H1 (cell line): ENCODE measurements around the gene HNRNPA1. TPM values are rescaled to one million over a fixed set of nuclear protein-coding genes. Genes with fewer than 3 reads are reported as not detected.

Experiments used
- CTCF ChIA-PET: fragments of 300-600 bp; sonication (Branson Sonifier 250); formaldehyde crosslinking; loops from one replicate; lab custom pipeline; 2021; ENCODE audit not compliant: partially characterized antibody; lab: Charles Lee
- POLR2A ChIA-PET: fragments of 300-600 bp; sonication (Branson Sonifier 250); formaldehyde crosslinking; loops from one replicate; lab custom pipeline; 2021; ENCODE audit warnings: inconsistent platforms; ENCODE audit not compliant: partially characterized antibody; lab: Charles Lee
- DNase-seq, 2 experiments: peaks; one replicate each; pipeline versions ENCODE4 v3.0.0 to v3.0.0-alpha.2; 2010 to 2022; ENCODE audit warnings: low spot score in 2 of 2, low read depth in 1 of 2, mixed read lengths in 1 of 2
- FAIRE-seq: peaks from 2 replicates; lab custom pipeline; 2011; peaks lifted over from hg19 to GRCh38; lab: Jason Lieb, UNC
- H2AFZ ChIP-seq: 2 replicates; pipeline ENCODE4 v1.8.1; 2012; ENCODE audit warnings: low read length, inconsistent platforms
- H2AK5ac ChIP-seq: 2 replicates; pipeline ENCODE4 v1.6.1; 2013; ENCODE audit warnings: low read depth, low read length
- H2BK120ac ChIP-seq: replicated peaks from 2 replicates; pipeline ENCODE3; 2013; ENCODE audit warnings: low read depth, low read length, inconsistent platforms
- H2BK12ac ChIP-seq: 2 replicates; pipeline ENCODE4 v1.6.1; 2013; ENCODE audit warnings: low read depth, low read length
- H2BK15ac ChIP-seq: 2 replicates; pipeline ENCODE4 v1.6.1; 2013; ENCODE audit warnings: low read length
- H2BK20ac ChIP-seq: 2 replicates; pipeline ENCODE4 v1.6.1; 2013; ENCODE audit warnings: low read length
- H2BK5ac ChIP-seq: 2 replicates; pipeline ENCODE4 v1.6.1; 2013; ENCODE audit warnings: low read depth, low read length
- H3K14ac ChIP-seq: 2 replicates; pipeline ENCODE4 v1.6.1; 2013; ENCODE audit warnings: inconsistent platforms; ENCODE audit not compliant: insufficient read length
- H3K18ac ChIP-seq: 2 replicates; pipeline ENCODE4 v1.6.1; 2013; ENCODE audit warnings: low read length; ENCODE audit errors: extremely low read depth
- H3K23ac ChIP-seq: 2 replicates; pipeline ENCODE4 v1.6.1; 2013; ENCODE audit warnings: inconsistent platforms; ENCODE audit not compliant: insufficient read length
- H3K23me2 ChIP-seq: 2 replicates; pipeline ENCODE4 v1.6.1; 2013; ENCODE audit warnings: low read depth, low read length
- H3K27ac ChIP-seq: 2 replicates; pipeline ENCODE4 v1.6.1; 2011; ENCODE audit warnings: low read depth, low read length, inconsistent platforms
- H3K27me3 ChIP-seq, 4 experiments: replicated peaks in 1 of 4; 1 replicate in 1 of 4; 2 replicates in 3 of 4; pipeline versions ENCODE4 v1.6.1 to v1.8.1; 2011 to 2013; ENCODE audit warnings: low read length in 3 of 4, mild to moderate bottlenecking in 3 of 4, inconsistent platforms in 2 of 4, mixed read lengths in 2 of 4, moderate library complexity in 1 of 4; ENCODE audit not compliant: control insufficient read depth in 3 of 4, insufficient read depth in 3 of 4; ENCODE audit errors: extremely low read depth in 1 of 4
- H3K36me3 ChIP-seq, 4 experiments: 2 replicates each; pipeline versions ENCODE4 v1.6.1 to v1.8.1; 2011 to 2013; ENCODE audit warnings: mild to moderate bottlenecking in 4 of 4, low read length in 3 of 4, moderate library complexity in 2 of 4, control low read depth in 1 of 4, inconsistent platforms in 1 of 4; ENCODE audit not compliant: insufficient read depth in 4 of 4, control insufficient read depth in 2 of 4
- H3K4ac ChIP-seq: replicated peaks from 2 replicates; pipeline ENCODE3; 2013; ENCODE audit warnings: low read length, low read depth, mixed read lengths, inconsistent platforms; ENCODE audit not compliant: insufficient read length
- H3K4me1 ChIP-seq, 4 experiments: replicated peaks in 1 of 4; 1 replicate in 1 of 4; 2 replicates in 3 of 4; pipeline versions ENCODE4 v1.6.1 to v1.8.1; 2011 to 2013; ENCODE audit warnings: low read length in 3 of 4, inconsistent platforms in 2 of 4, mixed read lengths in 1 of 4; ENCODE audit not compliant: insufficient read depth in 4 of 4, control insufficient read depth in 3 of 4
- H3K4me2 ChIP-seq, 2 experiments: 2 replicates each; pipeline versions ENCODE4 v1.6.1 to v1.8.1; 2011 to 2013; ENCODE audit warnings: low read depth in 2 of 2, low read length in 2 of 2, control low read depth in 1 of 2, inconsistent platforms in 1 of 2, mild to moderate bottlenecking in 1 of 2; ENCODE audit not compliant: insufficient read depth in 1 of 2
- H3K4me3 ChIP-seq, 4 experiments: fragments of 200-600, 300-600 bp in 1 of 4; sonication (generic), shearing (Covaris generic), sonication (Bioruptor Twin) in 1 of 4; 2 replicates each; pipeline versions ENCODE4 v1.5.1 to v1.8.1; 2011 to 2016; ENCODE audit warnings: low read length in 4 of 4, low read depth in 3 of 4, control low read depth in 2 of 4, inconsistent platforms in 2 of 4, mild to moderate bottlenecking in 2 of 4, mixed read lengths in 1 of 4, moderate library complexity in 1 of 4; ENCODE audit not compliant: insufficient read depth in 2 of 4; ENCODE audit errors: extremely low read depth in 1 of 4
- H3K56ac ChIP-seq: replicated peaks from 2 replicates; pipeline ENCODE3; 2013; ENCODE audit warnings: low read depth, mild to moderate bottlenecking, mixed read lengths, low read length, inconsistent platforms; ENCODE audit not compliant: insufficient read length
- H3K79me1 ChIP-seq: 2 replicates; pipeline ENCODE4 v1.6.1; 2013; ENCODE audit warnings: low read depth, low read length, control low read depth
- H3K79me2 ChIP-seq, 2 experiments: 2 replicates each; pipeline versions ENCODE4 v1.6.1 to v1.8.1; 2012 to 2013; ENCODE audit warnings: low read length in 2 of 2, mild to moderate bottlenecking in 2 of 2, inconsistent platforms in 1 of 2; ENCODE audit not compliant: insufficient read depth in 2 of 2, control insufficient read depth in 1 of 2
- H3K9ac ChIP-seq, 4 experiments: replicated peaks in 1 of 4; 1 replicate in 1 of 4; 2 replicates in 3 of 4; pipeline versions ENCODE4 v1.6.1 to v1.8.1; 2011 to 2013; ENCODE audit warnings: low read depth in 3 of 4, low read length in 3 of 4, control low read depth in 2 of 4, mild to moderate bottlenecking in 2 of 4, moderate library complexity in 2 of 4, inconsistent platforms in 1 of 4; ENCODE audit errors: extremely low read depth in 1 of 4
- H3K9me3 ChIP-seq, 2 experiments: 2 replicates each; pipeline versions ENCODE4 v1.6.1 to v1.8.1; 2012 to 2013; ENCODE audit warnings: mild to moderate bottlenecking in 2 of 2, moderate library complexity in 2 of 2, control low read depth in 1 of 2, inconsistent platforms in 1 of 2, low read depth in 1 of 2, low read length in 1 of 2, mixed read lengths in 1 of 2; ENCODE audit not compliant: insufficient read depth in 2 of 2
- H4K20me1 ChIP-seq, 2 experiments: replicated peaks in 1 of 2; 2 replicates each; pipeline versions ENCODE3 to v1.8.1; 2011 to 2013; ENCODE audit warnings: inconsistent platforms in 2 of 2, low read length in 2 of 2, mild to moderate bottlenecking in 1 of 2; ENCODE audit not compliant: insufficient read depth in 2 of 2, control insufficient read depth in 1 of 2
- H4K5ac ChIP-seq: 2 replicates; pipeline ENCODE4 v1.6.1; 2013; ENCODE audit warnings: low read length, low read depth, mixed read lengths, inconsistent platforms; ENCODE audit not compliant: insufficient read length
- H4K8ac ChIP-seq: 2 replicates; pipeline ENCODE4 v1.8.0; 2013; ENCODE audit warnings: mild to moderate bottlenecking, moderate library complexity, low read length, inconsistent platforms; ENCODE audit not compliant: insufficient read depth; ENCODE audit errors: extremely low read depth
- H4K91ac ChIP-seq: replicated peaks from 2 replicates; pipeline ENCODE3; 2013; ENCODE audit warnings: low read length, mixed read lengths, inconsistent platforms; ENCODE audit not compliant: insufficient read length
- BRCA1 ChIP-seq: IDR thresholded peaks from 2 replicates; pipeline ENCODE4 v1.6.1; 2012; ENCODE audit warnings: low read depth, low read length, improper control_type of control experiment
- KDM5A ChIP-seq: fragments of 200-600 bp; IDR thresholded peaks from 2 replicates; pipeline ENCODE4 v1.7.1; 2012; ENCODE audit warnings: mild to moderate bottlenecking, low read length, inconsistent platforms, mixed read lengths
- POU5F1 ChIP-seq: IDR thresholded peaks from 2 replicates; pipeline ENCODE4 v1.6.1; 2011; ENCODE audit warnings: low read depth, mild to moderate bottlenecking, low read length, moderate library complexity
- RAD21 ChIP-seq, 2 experiments: IDR thresholded peaks in 1 of 2; conservative IDR thresholded peaks in 1 of 2; 2 replicates each; pipeline ENCODE4 v1.6.1; 2011; ENCODE audit warnings: low read depth in 2 of 2, low read length in 2 of 2, improper control_type of control experiment in 1 of 2, inconsistent platforms in 1 of 2, mild to moderate bottlenecking in 1 of 2, moderate library complexity in 1 of 2
- RFX5 ChIP-seq: IDR thresholded peaks from 2 replicates; pipeline ENCODE4 v1.6.1; 2011; ENCODE audit warnings: low read depth, low read length, improper control_type of control experiment, borderline replicate concordance
- RXRA ChIP-seq: IDR thresholded peaks from 2 replicates; pipeline ENCODE4 v1.6.1; 2011; ENCODE audit warnings: low read depth, mild to moderate bottlenecking, low read length, moderate library complexity; ENCODE audit not compliant: insufficient read depth
- SP4 ChIP-seq: IDR thresholded peaks from 2 replicates; pipeline ENCODE4 v1.6.1; 2012; ENCODE audit warnings: low read length, inconsistent platforms
- YY1 ChIP-seq: IDR thresholded peaks from 2 replicates; pipeline ENCODE4 v1.6.1; 2011; ENCODE audit warnings: low read depth, mild to moderate bottlenecking, low read length
- WGBS, 2 experiments: shearing (Covaris generic) in 1 of 2; methylation state at CpG; one replicate each; pipeline versions ENCODE4 v1.1.6 to v1.1.7; 2013 to 2015; ENCODE audit warnings: low lambda C conversion rate in 2 of 2, mixed read lengths in 2 of 2, inconsistent platforms in 1 of 2, low coverage in 1 of 2, missing lambda C conversion rate in 1 of 2; ENCODE audit not compliant: insufficient replicate concordance in 2 of 2, insufficient coverage in 1 of 2, insufficient read length in 1 of 2; ENCODE audit errors: extremely low coverage in 1 of 2, missing lambda C conversion rate in 1 of 2; 5-methylcytosine and 5-hydroxymethylcytosine counted together
- polyA plus RNA-seq, 7 experiments: library from polyadenylated mRNA; depleted of rRNA in 3 of 7; stranded (reverse) in 5 of 7; unstranded in 2 of 7; fragments of >200 nt in 5 of 7; fragments of 200-250 nt in 2 of 7; gene quantifications; 1 replicate in 5 of 7; 2 replicates in 1 of 7; 4 replicates in 1 of 7; pipeline versions ENCODE4 v1.2.1 to v1.2.3, GENCODE V29; 2011 to 2013; ENCODE audit warnings: missing spikeins in 2 of 7, mixed read lengths in 2 of 7
- total RNA-seq: library from RNA; stranded (reverse); fragmentation: NEBNext Ultra II Directional; extraction: Animal tissue kit (Norgen Biotek cat#: 25700); gene quantifications from 2 replicates; pipeline ENCODE4 v1.2.1, GENCODE V29; 2021

Gene HNRNPA1
- total and polyA plus RNA-seq, 2 of the 8 experiments (the other 6 are each of a cell fraction or from before 2014, with no cell fraction given), result 835 to 2,738 TPM

- Histone ChIP-seq H3K23ac (no peak overlapping the region), H3K79me1 (no peaks in the 10 kb centered on the region), H2BK20ac (no peak overlapping the region), H3K56ac (no peak overlapping the region), H4K91ac (no peak overlapping the region), H2BK120ac (no peak overlapping the region), H3K27me3 (peaks cover 0 to 4% (median 0%) of the 10 kb centered on the region in 4 experiments; a peak in 1 of 7 replicates), H3K79me2 (no peaks in the 10 kb centered on the region), H3K4me3 (no peak overlapping the region), H2AFZ (no peak overlapping the region), H4K5ac (no peak overlapping the region), H3K9me3 (no peaks in the 10 kb centered on the region), H2BK15ac (no peak overlapping the region), H2AK5ac (peak overlapping the region; percentile 79; the same call in 1 of the 2 replicates), H2BK12ac (no peak overlapping the region), H3K9ac (no peak overlapping the region), H3K36me3 (peaks cover 0 to 6% (median 0%) of the 10 kb centered on the region in 4 experiments; a peak in 2 of 8 replicates), H3K23me2 (no peaks in the 10 kb centered on the region), H3K4ac (no peak overlapping the region), H3K27ac (no peak overlapping the region), H3K4me1 (peaks cover 0 to 2% (median 0%) of the 10 kb centered on the region in 4 experiments; a peak in 1 of 7 replicates), H3K14ac (no peak overlapping the region), H4K20me1 (peaks cover 0 to 2% of the 10 kb centered on the region in 2 experiments), H2BK5ac (no peak overlapping the region), H4K8ac (0 out of 2 replicates have a peak overlapping the region, but pooled peaks have one; percentile 23), H3K4me2 (no peak overlapping the region), H3K18ac (no peak overlapping the region)
- ChIA-PET CTCF (interaction anchor here (0.6 to 14.9 kb wide), 30 partner anchors 8 to 610 kb away, joined by 3 to 618 read pairs (median 6); partner anchors contain the start of genes CBX5, COPZ1, HNRNPA1 and HOXC6), POLR2A (interaction anchor here (0.6 to 15.0 kb wide), 11 partner anchors 9 to 86 kb away, joined by 3 to 1006 read pairs (median 4); partner anchors contain the start of genes CBX5 and HNRNPA1)
- 71% methylated on average over 7 of the region's 9 CpGs; no CpG with 5 or more reads in 1 of the 2 experiments for WGBS, 2 experiments
- no peak for FAIRE-seq
- DNase-seq, result peak in 1 of 2 experiments; percentile 94
- TF ChIP-seq RXRA (peak; percentile 100), BRCA1 (no peak), RAD21 (IDR thresholded peaks at IDR 0.05 in 1 of 2, conservative IDR thresholded peaks at IDR 0.05 in 1 of 2; ENCODE audit: low read depth in 2 of 2, low read length in 2 of 2) (peak; percentile 81 to 92), RFX5 (no peak), SP4 (peak; percentile 78; the same call in 1 of the 2 replicates), YY1 (peak; percentile 42; the same call in 1 of the 2 replicates), POU5F1 (0 out of 2 replicates have a peak, but pooled peaks have one; percentile 15), KDM5A (no peak)
Observed at GRCh38 chr12:54294152-54294952, 13.8 kb downstream of the HNRNPA1 start.
